SIG-M5 (cell line): ENCODE results near the gene CBFA2T2.
"Not testable (repeated sequence)": the region's sequence is repeated elsewhere in the genome, so short reads cannot be mapped to it uniquely, and the experiment has no call there.

Experiments
- DNase-seq: peaks from one replicate; lab custom pipeline; 2025; lab: John Stamatoyannopoulos, UW

The CBFA2T2 gene

DNA sequence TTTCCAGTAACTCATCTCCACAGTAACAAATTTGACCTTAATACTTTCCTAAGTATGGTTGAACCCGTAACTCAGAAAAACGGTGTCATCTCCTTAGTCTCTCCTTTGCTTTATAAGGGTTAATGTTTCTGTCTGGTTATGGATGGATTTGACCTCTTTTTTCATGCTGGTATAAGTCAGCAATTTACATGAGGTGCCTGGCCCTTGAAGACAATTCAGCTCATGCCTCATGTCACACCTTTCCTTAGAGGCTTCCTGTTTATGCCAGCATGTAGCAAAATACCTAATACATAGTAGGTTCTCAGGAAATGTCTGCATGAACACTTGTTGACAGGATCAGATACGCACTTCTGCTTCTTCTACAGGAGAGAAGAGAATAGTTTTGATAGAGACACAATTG, 134.5 kb downstream of the CBFA2T2 start:
- DNase-seq = no peak

DNA sequence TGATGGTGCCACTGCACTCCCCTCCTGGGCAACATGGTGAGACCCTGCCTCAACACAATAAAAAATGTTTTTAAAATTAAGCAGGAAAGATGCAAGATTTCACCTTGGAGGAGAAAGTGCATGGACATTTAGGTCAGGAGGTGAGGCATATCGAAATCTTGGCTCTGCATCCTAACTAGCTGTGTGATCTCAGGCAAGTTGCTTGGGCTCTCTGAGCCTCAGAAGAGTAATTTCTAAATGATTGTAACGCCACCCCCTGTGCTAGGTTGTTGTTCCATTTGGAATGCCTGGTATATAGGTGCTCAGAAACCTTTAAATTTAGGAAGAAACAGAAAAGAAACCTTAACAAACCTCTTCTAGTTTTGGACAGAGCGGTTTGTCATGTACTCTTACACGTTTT, 136.3 kb downstream of the CBFA2T2 start:
- no peak for DNase-seq

DNA sequence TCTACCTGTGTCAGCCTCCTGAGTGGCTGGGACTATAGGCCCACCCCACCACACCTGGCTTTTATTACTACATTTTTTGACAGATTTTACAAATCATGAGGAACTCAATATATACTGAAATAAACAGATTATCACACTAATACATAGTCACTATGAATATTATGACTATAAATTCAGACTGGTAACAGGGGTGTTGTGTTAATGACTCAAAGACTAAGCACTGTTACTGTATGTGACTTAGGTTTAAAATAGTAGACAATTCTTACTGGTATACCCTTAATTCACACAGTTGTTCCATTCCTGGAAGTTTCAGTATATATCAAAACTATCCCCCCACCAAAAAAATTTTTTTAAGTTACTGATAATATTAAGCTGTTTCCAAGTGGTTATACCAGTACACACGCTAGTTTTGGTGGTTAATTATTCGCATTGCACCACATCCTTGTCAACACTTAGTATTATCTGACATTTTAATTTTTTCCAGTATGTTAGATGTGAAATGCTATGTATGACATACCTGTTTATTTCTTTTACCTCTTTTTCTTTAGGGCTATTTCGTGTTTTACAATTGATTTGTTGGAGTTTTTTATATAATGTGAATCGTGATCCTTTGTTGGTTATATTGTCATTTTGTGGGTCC, 137.8 kb downstream of the CBFA2T2 start:
- no peak for DNase-seq

- DNase-seq = no peak
These were observed 139.6 kb downstream of the CBFA2T2 start for GRCh38 chr20:33629533-33629932.

DNA sequence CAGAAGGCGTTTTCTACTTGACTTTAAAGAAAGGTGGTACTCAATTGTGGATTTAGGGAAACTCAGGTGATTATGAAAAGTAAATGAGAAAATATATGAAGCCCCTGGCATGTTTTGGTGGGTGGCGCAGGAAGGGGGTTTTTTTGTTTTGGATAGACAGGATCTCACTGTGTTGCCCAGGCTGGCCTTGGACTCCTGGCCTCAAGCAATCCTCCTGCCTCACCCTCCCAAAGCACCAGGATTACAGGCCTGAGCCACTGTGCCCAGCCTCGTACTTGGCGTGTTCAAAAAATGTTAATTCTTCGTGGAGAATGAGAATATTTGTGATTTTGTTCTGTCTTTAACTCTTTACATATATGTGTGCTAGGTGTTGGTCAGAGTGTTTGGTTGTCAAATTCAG, 140.1 kb downstream of the CBFA2T2 start:
- no peak for DNase-seq

DNA sequence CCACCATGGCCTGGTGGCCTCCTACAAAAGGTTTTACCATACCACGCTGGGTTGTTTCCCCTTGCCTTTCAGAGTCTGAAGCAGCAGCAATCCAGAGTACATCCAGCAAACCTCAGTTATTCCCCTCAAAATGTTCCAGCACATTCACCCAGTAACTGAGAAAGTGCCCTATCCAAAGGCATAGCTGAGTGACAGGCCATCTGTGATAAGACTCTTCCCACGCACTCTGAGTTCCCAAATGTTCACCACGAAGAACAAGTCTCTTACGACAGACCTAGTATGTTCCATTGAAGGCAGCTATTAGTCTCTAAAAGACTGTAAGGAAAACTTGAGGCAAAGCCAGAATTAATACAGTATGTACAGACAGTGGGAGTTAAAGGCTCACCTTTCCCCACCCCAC, 140.6 kb downstream of the CBFA2T2 start:
- DNase-seq = no peak

- DNase-seq = not testable (repeated sequence)
These were observed 142.0 kb downstream of the CBFA2T2 start for GRCh38 chr20:33631910-33632309.

GRCh38 chr20:33635341-33635740, 145.4 kb downstream of the CBFA2T2 start:
- DNase-seq = no peak

DNA sequence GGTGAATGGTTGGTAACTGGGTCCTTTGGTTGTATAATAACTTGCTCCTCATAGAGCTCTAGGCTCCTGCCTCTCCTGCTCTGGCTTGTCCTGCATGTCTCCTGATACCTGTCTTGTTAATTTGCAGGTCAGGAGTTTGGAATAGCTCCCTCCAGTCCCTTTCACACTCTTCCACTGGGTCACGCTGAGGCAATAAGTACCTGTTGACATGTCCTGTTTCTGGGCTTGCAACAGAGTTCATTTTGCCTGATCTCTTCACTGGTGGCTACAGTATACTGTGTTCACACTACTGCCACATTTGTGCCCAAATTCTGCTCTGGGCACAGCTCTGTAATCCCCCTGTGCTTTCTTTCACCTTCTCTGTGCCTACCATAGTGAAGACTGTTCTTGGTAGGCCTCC, 146.9 kb downstream of the CBFA2T2 start:
- DNase-seq = no peak

GRCh38 chr20:33640287-33640686, 150.4 kb downstream of the CBFA2T2 start:
- no peak for DNase-seq

DNA sequence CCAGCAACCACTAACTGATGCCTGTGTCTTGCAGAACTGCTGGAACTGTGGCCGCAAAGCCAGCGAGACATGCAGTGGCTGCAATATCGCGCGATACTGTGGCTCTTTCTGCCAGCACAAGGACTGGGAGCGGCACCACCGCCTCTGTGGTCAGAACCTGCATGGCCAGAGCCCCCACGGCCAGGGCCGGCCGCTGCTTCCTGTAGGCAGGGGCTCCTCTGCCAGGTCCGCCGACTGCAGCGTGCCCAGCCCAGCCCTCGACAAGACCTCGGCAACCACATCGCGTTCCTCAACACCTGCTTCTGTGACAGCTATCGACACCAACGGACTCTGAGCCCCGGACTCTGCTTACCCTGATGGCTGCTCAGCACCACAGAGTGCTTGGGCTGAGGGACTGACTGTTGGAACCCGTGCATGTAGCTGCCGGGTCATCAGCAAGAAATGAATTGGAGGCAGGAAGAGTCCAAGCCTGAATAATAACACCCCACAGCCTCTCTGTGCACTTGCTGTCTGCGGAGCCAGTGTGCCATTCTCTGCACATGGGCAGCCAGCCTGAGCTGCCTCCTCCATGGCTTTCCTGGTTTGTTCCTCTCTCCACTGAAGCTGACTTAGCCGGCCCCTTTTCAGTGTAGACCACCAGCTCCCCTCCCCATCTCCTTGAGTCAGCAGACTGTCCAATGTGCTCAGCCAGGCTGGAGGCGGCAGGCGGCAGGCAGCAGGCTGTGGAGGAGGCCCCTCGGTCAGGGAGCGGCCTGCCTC, 154.6 kb downstream of the CBFA2T2 start:
- no peak for DNase-seq

DNA sequence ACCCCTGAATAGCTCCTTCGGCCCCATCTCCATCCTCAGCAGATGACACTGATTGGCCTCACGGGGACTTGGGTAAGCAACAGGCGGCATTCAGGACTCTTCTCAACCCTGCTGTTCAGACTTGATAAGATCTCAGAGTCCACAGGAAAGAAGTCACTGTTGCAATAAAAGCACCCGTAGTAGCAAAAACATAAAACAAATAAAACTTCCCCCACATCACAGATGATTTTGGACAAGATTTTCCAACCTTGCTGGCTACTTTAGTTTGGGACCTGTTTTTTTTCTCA, 155.1 kb downstream of the CBFA2T2 start:
- DNase-seq = no peak

DNA sequence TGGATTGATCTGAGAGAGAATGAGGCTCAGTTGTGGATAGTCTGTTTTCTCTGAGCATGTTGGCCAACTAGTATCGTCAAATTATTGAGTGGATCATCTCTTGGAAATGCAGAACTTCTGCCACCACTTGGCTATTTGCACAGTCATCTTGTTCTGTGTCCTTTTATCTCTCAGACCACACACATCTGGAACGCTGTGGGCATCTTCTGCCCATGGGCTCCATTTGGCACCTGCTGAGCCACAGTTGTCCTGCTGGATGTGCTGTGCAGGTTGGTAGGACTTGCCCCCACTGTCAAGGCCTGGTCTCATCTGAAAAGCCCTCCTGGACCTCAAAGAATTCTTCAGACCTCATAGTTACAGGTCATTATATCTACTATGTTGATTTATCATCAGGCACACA, 155.5 kb downstream of the CBFA2T2 start:
- DNase-seq = no peak

- no peak for DNase-seq
These were observed 156.3 kb downstream of the CBFA2T2 start for GRCh38 chr20:33646191-33646590.

DNA sequence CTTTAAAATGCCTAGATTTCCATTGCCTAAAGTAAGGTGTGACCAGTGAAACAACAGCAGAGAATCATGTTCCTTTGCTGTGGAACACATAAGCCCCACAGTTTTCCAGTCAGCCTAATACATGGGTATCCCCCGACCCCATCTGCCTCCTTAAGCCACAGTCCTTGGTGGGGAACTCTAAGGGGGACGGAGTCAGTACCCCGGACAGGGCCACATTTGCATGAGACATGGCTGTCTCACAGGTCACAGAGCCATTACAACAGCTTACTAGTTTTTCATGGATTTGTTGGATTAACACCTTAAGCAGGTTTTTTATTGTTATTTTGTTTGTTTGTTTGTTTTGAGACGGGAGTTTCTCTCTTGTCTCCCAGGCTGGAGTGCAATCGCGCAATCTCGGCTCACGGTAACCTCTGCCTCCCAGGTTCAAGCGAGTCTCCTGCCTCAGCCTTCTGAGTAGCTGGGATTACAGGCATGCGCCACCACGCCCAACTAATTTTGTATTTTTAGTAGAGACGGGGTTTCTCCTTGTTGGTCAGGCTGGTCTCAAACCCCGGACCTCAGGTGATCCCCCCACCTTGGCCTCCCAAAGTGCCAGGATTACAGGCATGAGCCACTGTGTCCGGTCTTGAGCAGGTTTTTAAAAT, 157.2 kb downstream of the CBFA2T2 start:
- not testable (repeated sequence) for DNase-seq

- DNase-seq = no peak
These were observed 157.9 kb downstream of the CBFA2T2 start for GRCh38 chr20:33647603-33648395.

GRCh38 chr20:33648396-33649004, 158.6 kb downstream of the CBFA2T2 start:
- no peak for DNase-seq

DNA sequence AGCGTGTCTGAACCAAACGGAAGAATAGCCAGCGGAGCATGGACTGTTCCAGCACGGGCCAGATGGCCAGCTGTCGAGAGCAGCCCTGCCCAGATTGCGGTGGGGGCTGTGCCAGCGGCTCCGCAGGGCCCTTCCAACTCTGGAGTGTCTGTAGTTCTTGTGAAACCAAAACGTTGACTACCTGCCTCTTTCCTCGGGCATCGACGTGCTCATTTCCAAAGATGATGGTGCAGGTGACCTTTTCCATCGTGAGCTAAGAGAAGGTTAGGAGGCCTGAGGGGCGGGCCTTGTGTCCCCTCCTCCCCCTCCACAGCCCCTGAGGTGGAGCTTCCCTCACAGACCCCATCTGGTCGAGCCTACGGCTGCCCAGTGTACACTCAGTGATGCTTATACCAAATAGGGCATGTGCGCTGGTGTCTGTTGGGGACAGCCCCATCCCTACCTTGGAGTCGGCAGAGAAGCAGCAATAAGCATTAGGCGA, 159.3 kb downstream of the CBFA2T2 start:
- DNase-seq = no peak

DNA sequence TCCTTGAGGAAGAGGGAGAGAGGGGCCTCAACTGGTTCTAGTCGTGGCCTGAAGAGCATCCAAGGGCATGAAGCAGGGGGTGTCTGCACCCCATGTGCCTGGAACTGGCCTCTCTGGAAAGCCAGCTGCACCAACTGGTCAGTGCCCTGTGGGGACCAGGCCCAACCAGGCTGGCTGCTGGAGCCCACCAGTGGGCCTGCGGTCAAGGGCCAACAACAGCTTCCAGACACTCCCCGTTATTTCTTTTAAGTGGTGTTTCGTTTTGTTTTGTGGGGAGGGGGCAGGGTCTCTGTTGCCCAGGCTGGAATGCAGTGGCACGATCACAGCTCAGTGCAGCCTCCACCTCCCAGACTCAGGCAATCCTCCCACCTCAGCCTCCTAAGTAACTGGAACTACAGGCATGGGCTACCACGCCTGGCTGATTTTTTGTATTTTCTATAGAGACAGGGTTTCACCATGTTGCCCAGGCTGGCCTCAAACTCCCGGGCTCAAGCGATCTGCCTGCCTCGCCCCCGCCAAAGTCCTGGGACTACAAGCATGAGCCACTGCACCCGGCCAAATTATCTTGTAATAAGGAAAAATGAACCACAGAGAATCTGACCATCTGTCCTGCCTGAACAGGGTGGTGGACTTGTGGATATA, 160.3 kb downstream of the CBFA2T2 start:
- no peak for DNase-seq

GRCh38 chr20:33650753-33651561, 161.1 kb downstream of the CBFA2T2 start:
- no peak for DNase-seq

DNA sequence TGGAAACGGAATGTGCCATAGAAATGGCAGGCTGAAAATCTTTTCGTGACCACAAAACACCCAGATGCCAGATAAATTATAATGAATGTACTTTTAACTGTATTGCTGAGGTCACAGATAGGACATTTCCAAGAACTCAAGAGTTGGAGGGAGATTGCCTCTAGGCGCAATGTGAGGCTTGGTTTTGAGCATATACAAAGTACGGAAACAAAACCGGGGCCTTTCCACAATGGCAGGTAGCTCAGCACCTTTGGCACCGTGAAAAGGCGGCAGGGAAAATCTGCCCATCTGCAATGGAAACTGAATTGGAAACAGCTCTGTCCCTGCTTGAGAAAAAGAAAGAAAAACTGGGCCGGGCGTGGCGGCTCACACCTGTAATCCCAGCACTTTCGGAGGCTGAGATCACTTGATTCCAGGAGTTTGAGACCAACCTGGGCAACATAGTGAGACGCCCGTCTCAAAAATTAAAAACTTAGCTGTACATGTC, 161.7 kb downstream of the CBFA2T2 start:
- DNase-seq = no peak
